GM21360 (cell line): ENCODE data around the gene ABLIM3.
"Not testable (repeated sequence)": the region's sequence is repeated elsewhere in the genome, so short reads cannot be mapped to it uniquely, and the experiment has no call there.

Experiments
- ATAC-seq: cut with Tn5 transposase; IDR thresholded peaks from one replicate; pipeline ENCODE4 v1.9.1; 2021; ENCODE audit warnings: mild to moderate bottlenecking, moderate library complexity; ENCODE audit not compliant: unreplicated experiment

The ABLIM3 gene

DNA sequence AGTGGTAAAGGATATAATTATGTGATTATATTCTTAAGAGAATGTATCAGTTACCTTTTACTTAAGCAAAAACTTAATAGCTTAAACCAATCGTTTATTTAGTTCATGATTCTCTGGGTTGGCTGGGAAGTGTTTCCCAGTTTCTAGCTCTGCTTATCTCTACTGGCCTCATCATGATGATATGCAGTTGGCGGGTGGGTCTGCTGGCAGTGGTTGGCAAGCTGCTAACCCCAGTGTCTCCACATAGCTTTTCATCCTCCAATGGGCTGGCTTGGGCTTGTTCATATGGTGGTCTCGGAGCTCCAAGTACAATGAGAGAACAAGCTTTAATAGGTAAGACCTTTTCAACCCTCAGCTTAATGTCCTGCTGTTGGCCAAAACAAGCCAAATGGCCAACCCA is 43.8 kb downstream of the ABLIM3 start:
- ATAC-seq: no peak

DNA sequence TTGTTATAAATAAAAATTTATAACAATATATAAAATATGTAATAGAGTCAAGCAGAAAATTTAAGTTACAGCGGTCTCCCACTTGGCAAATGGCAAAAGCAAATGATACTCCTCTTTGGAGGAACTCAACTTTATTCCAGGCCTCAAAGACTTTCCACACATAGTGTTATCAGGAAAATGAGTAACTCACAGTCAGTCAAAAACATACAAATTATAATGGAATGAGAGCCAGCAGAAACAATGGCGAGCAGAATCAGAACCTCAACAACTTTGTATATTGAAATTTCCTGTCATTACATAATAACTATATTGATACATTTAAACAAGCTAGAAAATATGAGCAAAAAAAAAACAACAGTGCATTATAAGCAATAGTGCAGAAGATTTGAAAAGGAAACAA is 45.2 kb downstream of the ABLIM3 start:
- ATAC-seq: no peak

DNA sequence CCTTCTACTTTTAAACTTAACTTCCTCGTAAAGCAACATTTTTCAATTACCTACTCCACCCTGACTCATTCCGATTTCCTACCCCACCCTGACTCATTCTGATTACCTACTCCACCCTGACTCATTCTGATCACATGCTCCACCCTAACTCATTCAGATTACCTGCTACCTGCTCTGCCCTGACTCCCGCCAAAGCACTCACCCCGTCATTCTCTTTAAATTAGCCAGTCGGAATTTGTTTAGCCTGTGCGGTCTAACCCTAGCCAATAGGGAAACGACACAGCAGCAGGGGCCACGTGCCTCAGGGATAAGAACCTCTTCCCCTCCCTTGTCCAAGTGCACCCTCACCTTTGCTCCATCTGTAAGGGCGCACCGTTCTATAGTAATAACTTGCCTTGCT is 46.3 kb downstream of the ABLIM3 start:
- ATAC-seq: not testable (repeated sequence)

DNA sequence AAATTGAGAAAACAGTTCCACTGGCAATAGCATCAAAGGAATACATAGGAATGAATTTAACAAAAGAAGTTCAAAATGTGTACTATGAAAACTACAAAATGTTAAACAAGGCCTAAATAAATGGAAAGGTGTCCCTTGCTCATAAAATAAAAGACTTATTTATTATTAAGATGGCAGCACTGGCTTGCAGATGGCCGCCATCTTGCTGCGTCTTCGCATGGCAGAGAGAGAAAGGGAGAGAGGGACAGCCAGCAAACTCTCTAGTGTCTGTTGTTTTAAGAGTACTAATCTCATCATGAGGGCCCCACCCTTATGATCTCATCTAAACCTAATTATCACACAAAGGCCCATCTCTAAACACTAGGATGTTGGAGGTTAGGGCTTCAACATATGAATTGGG is 47.1 kb downstream of the ABLIM3 start:
- no peak for ATAC-seq

DNA sequence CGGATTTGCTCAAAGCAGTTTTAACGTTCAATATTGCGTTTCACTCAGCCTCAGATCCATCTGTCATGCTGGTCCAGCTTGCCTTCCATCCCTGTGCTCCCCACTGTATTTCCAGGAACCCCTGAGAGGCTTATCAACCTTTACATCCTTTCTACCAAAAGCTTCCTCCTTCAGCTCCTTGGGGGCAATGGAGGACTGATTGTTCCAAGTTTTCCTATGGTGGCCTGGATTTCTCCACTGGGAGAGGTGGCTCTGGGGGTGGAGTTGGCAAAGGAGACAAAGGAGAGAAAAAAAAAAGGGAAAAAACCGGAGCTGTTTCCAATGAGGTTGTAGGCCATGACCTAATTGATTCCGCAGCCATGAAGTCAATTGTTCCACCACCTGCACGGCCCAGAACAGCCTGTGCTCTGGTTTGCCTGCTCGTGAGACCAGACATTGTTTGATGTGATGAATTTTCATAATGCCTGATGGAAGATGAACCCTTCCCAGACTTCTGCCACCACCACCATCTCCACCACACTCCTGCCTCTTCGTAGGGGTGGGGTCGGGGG is 54.1 kb downstream of the ABLIM3 start:
- ATAC-seq: no peak

DNA sequence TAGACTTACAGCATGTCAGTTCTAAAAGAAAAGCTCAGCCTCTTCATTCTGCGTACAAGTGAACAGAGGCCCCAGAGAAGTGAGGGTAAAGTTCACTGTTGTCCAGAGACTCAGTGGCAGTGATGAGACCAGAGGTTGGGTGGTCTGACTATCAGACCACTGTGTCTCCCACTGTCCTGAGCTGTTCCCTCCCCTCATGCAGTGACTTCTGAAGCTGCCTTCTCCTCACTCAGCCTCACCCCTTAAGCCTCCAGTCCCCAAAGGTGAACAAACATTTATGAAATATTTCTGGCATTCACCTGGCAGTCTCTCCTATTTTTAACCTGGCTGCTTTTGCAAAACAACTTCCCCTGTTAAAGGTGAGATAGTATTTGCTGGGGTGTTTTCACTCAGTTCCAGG is 54.7 kb downstream of the ABLIM3 start:
- ATAC-seq: no peak

DNA sequence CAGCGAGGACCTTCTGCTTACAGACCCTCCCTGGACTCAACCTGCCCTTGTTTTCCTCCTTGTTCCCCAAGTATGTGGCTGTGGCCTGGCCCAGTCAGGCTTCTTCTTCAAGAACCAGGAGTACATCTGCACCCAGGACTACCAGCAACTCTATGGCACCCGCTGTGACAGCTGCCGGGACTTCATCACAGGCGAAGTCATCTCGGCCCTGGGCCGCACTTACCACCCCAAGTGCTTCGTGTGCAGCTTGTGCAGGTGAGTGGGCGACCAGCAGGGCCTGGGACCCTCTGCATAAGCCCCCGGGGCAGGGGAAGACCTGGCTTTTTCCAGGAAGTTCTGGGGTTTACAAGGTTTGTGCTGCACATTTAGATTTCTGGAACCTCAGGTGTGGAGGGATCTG is 56.9 kb downstream of the ABLIM3 start:
- ATAC-seq: no peak

DNA sequence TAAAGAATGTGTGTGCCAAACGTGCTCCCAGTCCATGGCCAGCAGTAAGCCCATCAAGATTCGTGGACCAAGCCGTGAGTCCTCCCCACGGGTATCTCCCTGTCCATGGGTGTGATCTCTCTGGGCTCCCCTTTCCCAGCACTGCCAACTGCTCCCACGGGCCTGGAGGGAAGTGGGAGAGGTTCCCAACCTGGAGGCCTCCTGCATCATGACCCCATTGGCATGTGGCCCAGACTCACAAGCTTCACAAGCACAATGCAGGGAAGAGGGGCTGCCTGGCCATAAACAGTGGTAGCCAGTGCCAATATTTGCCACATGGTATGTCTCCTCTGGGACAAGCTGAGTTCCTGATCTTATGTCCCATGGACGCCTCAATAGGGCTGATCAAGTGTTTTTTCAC is 59.1 kb downstream of the ABLIM3 start:
- no peak for ATAC-seq

DNA sequence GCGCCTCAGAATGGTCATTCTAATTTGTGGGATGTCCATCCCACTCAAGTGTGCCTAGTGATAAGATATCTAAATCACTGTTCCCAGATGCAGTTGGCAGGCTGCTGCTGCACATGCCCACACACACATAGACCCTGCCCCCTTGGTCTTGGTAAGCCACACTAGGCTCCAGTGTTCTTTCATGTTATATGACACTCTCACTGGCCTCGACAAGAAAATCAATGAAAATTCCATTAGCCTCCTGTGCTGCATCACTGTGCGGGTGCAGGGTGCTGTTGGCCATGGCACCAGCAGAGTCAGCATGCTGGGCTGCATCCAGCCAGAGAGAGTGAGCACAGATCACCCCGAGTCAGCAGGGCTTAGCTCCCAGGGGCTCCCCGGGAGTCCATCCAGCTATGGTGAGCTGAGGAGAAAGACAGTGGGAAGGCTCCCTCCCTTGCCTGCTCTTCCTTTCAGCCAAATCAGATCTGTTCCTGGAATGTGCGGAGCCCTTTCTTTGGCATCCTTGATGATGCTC is 59.9 kb downstream of the ABLIM3 start:
- ATAC-seq: no peak

DNA sequence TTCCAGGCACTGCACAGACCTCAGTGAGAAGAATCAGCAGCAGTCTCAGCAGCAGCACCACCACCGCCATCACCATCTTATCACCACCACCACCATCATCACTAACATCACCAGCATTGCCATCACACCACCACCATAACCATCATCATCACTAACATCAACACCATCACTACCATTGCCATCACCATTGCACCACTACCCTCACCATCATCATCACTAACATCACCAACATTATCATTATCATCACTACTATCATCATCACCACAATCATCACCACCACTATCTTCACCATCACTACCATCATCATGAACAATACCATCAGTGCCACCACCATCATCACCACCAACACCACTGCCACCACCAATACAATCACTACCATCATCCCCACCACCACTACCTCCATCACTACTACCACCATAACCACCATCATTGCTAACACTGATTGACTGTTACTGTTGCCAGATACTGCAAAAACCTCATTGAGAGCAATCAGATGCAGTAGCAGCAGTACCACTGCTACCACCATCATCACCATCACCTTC is 61.7 kb downstream of the ABLIM3 start:
- ATAC-seq: no peak

DNA sequence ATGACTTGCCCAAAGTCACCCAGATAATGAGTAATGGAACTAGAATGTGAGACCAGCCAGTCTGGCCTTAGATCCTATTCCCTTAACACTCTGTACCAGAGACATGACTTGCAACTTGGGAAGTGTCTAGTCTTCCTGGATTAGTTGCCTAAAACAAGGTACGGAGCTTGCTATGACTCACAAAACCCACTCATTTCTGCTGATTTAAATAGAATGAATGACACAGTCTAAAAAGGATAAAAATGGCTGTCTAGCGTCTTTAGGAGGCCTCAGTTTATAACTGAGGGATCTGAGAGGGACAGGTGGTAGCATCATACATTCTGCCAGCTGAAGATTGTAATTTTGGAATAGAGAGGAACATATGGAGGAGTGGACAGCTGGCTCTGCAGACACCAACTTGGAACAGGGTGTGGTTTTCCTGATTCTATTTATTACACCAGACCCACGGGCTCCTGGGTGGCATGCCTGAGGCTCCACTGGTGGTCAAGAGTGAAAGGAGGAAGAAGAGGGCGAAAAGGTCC is 62.7 kb downstream of the ABLIM3 start:
- ATAC-seq: no peak

DNA sequence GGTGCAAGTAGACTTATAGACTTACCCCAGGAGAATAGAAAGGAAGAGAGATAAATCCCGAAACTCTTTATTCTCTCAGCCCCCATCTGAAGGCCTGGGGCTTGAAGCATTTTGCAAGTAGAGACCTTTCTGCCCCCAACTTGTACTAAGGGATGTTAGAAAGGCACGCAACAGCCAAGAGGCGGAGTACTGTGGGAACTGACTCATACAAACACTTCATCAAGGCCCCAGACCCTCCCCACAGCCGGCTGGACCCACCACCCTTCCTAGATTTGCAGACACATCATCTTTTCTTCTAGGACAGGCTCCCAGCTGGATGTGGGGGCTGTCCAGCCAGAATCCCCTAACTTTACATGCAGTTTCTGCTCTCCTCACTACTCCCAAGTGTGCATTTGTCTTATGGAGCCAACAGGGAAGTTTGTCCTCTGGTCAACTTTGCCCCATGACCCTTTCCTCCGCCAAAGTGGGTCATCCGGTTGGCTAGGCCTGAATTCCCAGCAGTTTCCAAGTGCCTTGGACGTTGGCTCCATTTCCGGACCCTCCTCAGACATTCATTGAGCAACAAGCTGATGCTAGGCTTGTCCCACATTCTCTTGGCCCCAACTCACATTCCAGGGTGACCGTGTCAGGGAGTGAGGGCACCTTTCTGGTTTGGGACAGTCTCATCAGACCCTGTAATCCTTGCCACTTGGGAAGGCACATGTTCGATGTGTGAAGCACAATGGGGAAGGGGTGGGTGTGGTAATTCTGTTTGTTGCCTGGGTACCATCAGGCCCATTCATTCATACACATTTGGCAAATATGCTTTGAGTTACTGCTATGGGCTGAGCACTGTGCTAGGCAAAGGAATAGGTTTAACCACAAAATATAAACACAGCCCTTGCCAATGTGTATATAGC is 64.6 kb downstream of the ABLIM3 start:
- no peak for ATAC-seq

DNA sequence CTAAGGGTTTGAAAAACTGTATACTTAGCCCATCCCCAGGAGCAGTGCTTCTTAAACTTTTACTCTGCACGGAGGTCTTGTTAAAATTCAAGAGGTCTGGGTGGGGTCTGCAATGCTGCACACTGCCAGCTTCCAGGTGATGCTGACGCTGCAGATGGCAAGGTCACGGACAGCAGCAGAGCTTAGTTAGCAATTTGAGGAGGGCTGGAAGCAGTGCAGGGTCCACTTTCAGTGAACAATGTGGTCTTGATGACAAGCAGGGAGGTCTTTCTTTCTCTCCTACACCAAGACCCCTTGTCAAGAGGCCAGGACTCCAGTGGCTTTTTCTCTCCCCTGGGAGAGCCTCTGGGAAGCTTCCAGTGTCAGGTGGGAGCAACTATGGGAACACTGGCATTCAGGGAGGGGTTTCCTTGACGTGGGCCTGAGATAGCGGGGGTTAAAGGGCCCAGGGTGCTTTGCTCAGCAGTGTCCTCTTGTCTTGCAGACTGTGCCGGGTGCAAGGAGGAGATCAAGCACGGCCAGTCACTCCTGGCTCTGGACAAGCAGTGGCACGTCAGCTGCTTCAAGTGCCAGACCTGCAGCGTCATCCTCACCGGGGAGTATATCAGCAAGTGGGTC is 65.3 kb downstream of the ABLIM3 start:
- no peak for ATAC-seq

DNA sequence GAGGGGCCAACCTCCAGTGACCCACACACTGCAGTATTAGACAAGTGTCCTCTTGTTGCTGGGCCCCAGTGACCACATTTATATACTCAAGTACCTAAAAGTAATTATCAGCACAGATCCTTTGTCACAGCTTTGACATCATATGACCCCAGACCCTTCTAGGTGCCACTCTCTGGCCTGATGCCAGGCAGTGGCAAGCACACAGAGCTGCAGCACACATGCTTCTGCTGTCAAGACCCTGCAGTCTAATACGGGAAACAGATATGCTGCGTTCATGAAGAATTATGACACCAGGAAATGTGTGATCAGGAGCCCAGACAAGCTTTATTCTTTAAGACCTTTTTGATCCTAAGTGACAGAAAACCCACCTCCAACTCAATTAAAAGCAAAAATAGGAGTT is 66.5 kb downstream of the ABLIM3 start:
- no peak for ATAC-seq

DNA sequence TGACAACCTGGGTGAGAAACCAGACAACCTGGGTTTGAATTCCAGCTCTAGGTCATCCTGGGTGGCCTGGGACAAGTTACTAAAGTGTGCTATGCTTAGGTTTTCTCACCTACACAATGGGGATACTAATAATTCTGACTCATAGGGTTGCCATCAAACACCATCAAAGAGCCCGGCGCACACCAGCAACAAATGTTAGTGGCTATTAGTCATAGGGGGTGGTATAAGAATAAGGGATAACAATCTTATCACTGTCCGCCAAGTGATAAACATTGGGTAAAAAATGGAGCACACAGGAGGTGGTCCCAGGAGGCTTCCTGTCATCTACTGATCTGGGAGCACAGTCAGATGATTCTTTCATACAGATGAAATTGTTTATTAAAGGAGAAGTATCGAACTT is 68.9 kb downstream of the ABLIM3 start:
- no peak for ATAC-seq

DNA sequence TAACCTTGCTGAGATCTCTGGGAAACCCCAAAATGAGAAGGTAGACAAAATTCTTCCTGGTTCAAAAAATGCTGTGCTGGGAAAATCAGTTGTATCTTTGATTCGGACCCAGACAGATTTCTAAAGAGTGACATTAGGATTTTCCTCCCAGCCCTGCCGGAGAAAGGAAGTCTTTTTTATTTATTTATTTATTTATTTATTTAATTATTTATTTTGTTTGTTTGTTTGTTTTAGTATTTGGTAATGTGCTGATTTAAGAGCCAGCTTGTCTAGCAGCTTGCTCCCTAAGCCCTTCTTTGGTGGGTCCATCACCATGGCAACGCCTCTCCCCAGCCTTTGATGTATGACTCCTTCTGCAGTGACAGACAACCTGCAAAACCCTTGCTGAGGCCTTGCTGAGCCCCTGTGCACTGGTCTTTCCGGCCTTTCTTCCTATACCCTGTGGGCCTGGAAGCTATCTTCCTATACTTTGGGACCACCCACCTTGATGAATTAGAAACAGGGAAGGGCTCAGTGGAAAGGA is 69.7 kb downstream of the ABLIM3 start:
- no peak for ATAC-seq

DNA sequence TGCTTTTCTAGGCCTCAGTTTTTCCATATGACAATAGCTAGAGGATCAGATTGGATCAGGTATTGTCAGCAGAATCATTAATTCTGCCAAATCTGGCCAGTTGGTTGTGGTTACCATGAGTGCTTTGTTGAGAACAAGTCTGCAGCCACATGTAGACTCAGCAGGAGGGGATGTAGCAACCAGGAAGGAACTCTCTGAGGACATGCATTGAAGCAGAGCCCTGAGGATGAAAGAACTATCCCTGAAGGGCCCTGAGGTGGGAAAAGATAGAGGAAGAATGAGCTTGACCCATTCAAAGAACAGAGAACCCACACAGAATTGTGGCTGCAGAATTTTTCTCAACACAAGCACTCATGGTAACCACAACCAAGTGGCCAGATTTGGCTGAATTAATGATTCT is 70.3 kb downstream of the ABLIM3 start:
- ATAC-seq: no peak

DNA sequence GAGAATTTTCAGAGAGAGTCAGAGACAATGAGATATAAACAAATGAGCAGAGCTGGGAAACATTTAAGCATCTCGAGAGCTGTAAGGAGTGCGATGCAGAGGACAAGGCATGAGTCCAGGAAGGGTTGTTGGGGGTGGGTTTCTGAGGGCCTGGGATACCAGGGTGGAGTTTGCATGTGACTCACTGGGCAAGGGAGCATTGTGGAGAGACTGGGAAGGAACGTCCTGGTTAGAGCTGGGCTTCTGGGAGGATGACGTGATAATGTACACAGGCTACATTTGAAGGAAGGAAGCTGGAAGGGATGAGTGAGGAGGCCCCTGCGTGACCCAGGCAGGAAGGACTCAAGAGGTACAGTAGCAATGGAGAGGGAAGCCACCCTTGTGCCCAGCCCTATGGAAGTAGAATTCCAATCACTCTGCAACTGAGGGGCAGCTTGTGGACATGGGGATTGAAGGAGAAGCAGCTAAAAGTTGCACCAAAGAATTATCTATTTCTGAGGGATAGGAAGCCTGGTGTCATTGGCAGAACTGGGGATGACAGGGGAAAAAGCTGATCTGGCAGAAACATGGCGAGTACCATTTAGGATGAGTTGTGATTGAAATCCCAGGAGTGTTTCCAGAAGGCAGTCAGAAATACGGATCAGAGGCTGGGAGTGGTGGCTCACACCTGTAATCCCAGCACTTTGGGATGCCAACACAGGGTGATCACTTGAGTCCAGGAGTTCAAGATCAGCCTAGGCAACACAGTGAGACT is 71.1 kb downstream of the ABLIM3 start:
- ATAC-seq: no peak

DNA sequence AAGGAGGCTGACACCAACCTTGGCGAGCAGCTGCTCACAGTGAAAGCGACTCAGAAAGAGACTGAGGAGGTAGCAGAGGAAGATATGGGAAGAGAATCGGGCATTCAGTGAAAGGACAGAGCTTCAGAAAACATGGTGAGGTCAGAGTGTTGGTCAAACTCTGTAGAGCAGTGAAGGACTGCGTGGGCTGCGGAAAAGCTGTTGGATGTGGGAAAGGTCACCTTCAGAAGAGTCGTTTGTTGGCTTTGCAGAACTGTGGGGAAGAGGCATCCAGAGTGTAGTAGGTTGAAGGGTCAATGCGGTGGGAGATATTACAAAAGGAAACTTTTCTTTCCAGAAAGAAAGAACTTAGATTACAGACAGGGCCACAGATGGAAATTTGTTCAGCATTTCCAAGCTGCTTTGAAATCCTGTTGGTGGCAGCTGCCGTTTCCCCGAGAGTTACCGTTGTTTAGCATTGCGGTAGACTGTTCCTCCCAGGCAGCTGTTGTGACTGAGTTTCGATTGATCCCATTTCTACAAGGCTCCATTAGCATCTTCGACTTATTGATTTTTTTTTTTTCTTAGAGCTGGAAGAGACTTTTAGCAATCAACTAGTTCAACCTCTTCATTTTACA is 72.1 kb downstream of the ABLIM3 start:
- no peak for ATAC-seq

DNA sequence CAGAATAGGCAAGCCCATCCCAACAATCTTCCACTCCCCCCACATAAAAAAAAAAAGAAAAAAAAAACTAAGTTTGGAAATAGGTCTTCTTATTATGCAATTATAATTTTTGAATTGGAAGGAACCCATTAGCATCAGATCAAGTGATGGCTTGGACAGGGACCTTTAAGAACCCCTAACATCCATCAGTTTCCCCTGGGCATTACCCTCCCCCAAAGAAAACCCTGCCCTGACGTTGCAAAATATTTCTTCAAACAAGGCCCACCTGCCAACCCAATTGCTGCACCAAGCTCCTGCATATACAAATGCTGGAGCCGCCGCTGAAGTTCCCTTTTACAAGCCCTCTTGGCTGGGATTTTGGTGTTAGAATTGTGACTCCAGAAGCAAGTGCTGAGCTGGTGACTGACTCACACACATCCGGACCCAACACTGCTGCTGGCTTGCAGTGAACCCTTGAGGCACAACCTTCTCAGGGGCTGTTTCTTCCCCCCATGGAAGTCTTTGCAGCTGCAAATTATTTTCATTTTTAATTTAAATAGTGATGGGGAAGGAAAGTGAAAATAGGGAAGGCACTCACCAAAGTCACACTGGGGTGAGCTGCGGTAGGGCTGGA is 74.3 kb downstream of the ABLIM3 start:
- no peak for ATAC-seq
